ENCODE measurements around the gene C5orf58. TPM values are rescaled to one million over a fixed set of nuclear protein-coding genes. Genes with fewer than 3 reads are reported as not detected.

Gene C5orf58, protein sequence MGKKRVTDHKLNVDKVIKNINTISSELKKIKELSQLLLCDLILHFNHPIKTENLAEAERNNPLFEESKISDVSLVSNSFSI
- not detected in 2 replicates for total RNA-seq

GRCh38 chr5:170232786-170233185 lies at the start of gene C5orf58:
TSS of gene C5orf58 (plus strand) at chr5:170232985. CDS start at chr5:170234977, 1,992 bp downstream.

Other genes starting within 250 kb of the C5orf58 start
- not detected in 2 replicates for gene FOXI1, start 127.1 kb upstream of the C5orf58 start, total RNA-seq
- gene LCP2, start 64.8 kb downstream of the C5orf58 start, total RNA-seq, result not detected in 2 replicates
- gene KCNMB1, start 156.4 kb downstream of the C5orf58 start, total RNA-seq, result not detected in 2 replicates